Activated naive CD8-positive, alpha-beta T cell treated with anti-CD3 and anti-CD28 coated beads, Interleukin-2, amount 50 U/mL, for 24 hours (primary cell): ENCODE data around the gene TEAD1.

Experiments used
- ATAC-seq: fragments of 150-1000 bp; cut with Tn5 transposase; one replicate; pipeline ENCODE4 v1.10.0; 2021
- DNase-seq: peaks from one replicate; pipeline ENCODE4 v3.0.0; 2021
- H3K27ac Mint-ChIP-seq: one replicate; pipeline ENCODE4 v1.8.0; 2021; ENCODE audit warnings: mild to moderate bottlenecking, mixed read lengths
- H3K27me3 Mint-ChIP-seq: one replicate; pipeline ENCODE4 v1.8.0; 2021; ENCODE audit warnings: mixed read lengths
- H3K36me3 Mint-ChIP-seq: one replicate; pipeline ENCODE4 v1.8.0; 2021; ENCODE audit warnings: low read depth, mixed read lengths
- H3K4me1 Mint-ChIP-seq: one replicate; pipeline ENCODE4 v1.8.0; 2021; ENCODE audit warnings: mixed read lengths
- H3K4me3 Mint-ChIP-seq: one replicate; pipeline ENCODE4 v1.8.0; 2021; ENCODE audit warnings: mild to moderate bottlenecking, moderate library complexity, mixed read lengths
- H3K9me3 Mint-ChIP-seq: one replicate; pipeline ENCODE4 v1.8.0; 2021; ENCODE audit warnings: mixed read lengths

TEAD1 gene

GRCh38 chr11:12914400-12914912, 240.2 kb downstream of the TEAD1 start:
- Mint-ChIP-seq H3K9me3 (no peaks in the 10 kb centered on the region), H3K36me3 (no peaks in the 10 kb centered on the region), H3K27me3 (peaks cover 16% of the 10 kb centered on the region), H3K27ac (no peak overlapping the region), H3K4me1 (no peaks in the 10 kb centered on the region), H3K4me3 (no peak overlapping the region)
- DNase-seq (no peak), ATAC-seq (peak; percentile 54)

DNA sequence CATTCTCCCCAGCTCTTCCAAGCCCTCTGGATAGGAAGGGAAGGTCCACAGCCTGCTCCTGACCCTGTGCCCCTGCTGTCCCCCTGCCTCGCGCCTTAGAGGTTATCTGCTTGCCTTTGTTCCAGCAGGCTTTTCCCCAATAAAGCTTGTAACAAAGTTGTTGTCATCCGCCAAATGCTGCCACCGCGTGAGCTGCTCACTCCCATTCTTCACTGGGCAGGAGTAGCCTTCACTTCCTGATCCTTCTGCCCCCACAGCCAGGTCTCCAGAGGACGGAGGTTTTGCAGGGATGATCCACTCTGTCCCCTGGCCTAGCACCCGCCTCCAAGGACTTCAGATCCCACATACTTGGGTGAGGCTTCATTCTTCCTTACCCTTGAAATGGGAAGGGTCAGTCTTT, 240.9 kb downstream of the TEAD1 start:
- Mint-ChIP-seq H3K9me3 (no peaks in the 10 kb centered on the region), H3K36me3 (no peaks in the 10 kb centered on the region), H3K4me3 (no peak overlapping the region), H3K4me1 (no peaks in the 10 kb centered on the region), H3K27me3 (peaks cover 14% of the 10 kb centered on the region), H3K27ac (no peak overlapping the region)
- DNase-seq (no peak), ATAC-seq (no peak)

DNA sequence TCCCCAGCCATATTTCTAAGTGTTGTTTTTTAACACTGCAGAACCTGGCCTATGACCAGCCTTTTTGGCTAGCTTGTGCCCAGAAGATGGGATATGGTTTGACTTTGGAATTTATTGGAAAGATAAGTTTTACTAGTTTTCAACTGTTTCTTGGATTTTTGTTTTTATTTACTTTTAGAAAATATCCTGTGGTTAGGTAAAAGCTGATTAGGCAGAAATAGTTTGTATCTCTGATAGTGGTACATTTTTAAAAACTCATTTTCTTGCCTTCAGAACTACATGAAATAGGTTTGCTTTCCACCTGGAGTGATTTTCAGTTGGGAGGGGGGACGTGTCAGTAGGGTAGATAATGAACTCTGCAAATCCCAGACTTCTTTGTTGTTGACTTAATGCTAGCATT, 243.6 kb downstream of the TEAD1 start:
- DNase-seq (no peak), ATAC-seq (no peak)
- no peak overlapping the region for H3K4me3 Mint-ChIP-seq
- H3K27ac Mint-ChIP-seq, result no peak overlapping the region
- H3K27me3 Mint-ChIP-seq, result peaks cover 18% of the 10 kb centered on the region
- no peaks in the 10 kb centered on the region for H3K36me3 Mint-ChIP-seq
- no peaks in the 10 kb centered on the region for H3K9me3 Mint-ChIP-seq
- no peaks in the 10 kb centered on the region for H3K4me1 Mint-ChIP-seq

GRCh38 chr11:12918667-12919066, 244.4 kb downstream of the TEAD1 start:
- H3K27ac Mint-ChIP-seq, result no peak overlapping the region
- peaks cover 18% of the 10 kb centered on the region for H3K27me3 Mint-ChIP-seq
- H3K9me3 Mint-ChIP-seq, result no peaks in the 10 kb centered on the region
- no peak overlapping the region for H3K4me3 Mint-ChIP-seq
- no peak for DNase-seq
- H3K36me3 Mint-ChIP-seq, result no peaks in the 10 kb centered on the region
- ATAC-seq, result no peak
- no peaks in the 10 kb centered on the region for H3K4me1 Mint-ChIP-seq

GRCh38 chr11:12922418-12922817, 248.2 kb downstream of the TEAD1 start:
- Mint-ChIP-seq H3K27me3 (peaks cover 4% of the 10 kb centered on the region), H3K4me3 (no peak overlapping the region), H3K4me1 (no peaks in the 10 kb centered on the region), H3K36me3 (no peaks in the 10 kb centered on the region), H3K9me3 (no peaks in the 10 kb centered on the region), H3K27ac (no peak overlapping the region)
- ATAC-seq (no peak), DNase-seq (no peak)

- Mint-ChIP-seq H3K27me3 (peaks cover 4% of the 10 kb centered on the region), H3K4me1 (no peaks in the 10 kb centered on the region), H3K9me3 (no peaks in the 10 kb centered on the region), H3K36me3 (no peaks in the 10 kb centered on the region), H3K27ac (no peak overlapping the region), H3K4me3 (no peak overlapping the region)
- ATAC-seq, result no peak
- DNase-seq, result no peak
Observed at GRCh38 chr11:12922980-12923507, 248.8 kb downstream of the TEAD1 start.

DNA sequence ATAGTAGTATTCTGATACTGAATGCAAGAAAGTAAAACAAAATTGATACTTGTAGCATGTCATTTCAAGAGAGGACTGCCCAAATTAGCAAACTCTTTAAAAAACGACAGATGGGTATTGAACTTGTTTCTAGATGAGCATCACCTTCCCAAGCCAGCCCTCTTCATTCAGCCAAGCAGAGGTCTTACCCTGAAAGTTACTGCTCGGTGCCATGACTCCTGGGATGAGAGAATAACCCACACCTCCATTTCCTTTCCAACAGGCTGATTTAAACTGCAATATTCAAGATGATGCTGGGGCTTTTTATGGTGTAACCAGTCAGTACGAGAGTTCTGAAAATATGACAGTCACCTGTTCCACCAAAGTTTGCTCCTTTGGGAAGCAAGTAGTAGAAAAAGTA, 250.4 kb downstream of the TEAD1 start:
- Mint-ChIP-seq H3K4me1 (no peaks in the 10 kb centered on the region), H3K27me3 (peaks cover 4% of the 10 kb centered on the region), H3K27ac (no peak overlapping the region), H3K9me3 (no peaks in the 10 kb centered on the region), H3K36me3 (no peaks in the 10 kb centered on the region), H3K4me3 (no peak overlapping the region)
- DNase-seq, result no peak
- ATAC-seq, result no peak

DNA sequence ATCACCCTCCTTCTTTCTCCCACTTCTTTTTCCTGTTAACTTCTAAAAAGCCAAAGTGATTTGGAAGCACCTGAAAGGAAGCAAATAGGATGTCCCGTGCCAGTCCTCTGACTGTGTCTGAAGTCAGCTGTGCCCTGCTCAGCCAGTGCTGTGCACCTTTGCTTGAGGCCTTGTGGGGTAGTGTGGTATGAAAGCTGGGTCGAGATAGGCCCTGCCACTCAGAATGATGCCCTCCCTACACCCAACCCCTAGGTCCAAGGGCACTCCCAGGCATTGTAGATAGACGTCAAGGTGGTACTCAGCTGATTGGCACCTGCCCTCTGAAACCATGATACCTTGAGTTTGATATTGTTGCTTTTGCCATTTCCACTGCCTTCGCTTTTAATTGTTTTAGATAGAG, 251.3 kb downstream of the TEAD1 start:
- no peaks in the 10 kb centered on the region for H3K4me1 Mint-ChIP-seq
- H3K9me3 Mint-ChIP-seq, result no peaks in the 10 kb centered on the region
- ATAC-seq (no peak), DNase-seq (no peak)
- peaks cover 1% of the 10 kb centered on the region for H3K27me3 Mint-ChIP-seq
- H3K4me3 Mint-ChIP-seq, result no peak overlapping the region
- no peaks in the 10 kb centered on the region for H3K36me3 Mint-ChIP-seq
- no peak overlapping the region for H3K27ac Mint-ChIP-seq

GRCh38 chr11:12927221-12927620, 253.0 kb downstream of the TEAD1 start:
- Mint-ChIP-seq H3K9me3 (no peaks in the 10 kb centered on the region), H3K27ac (no peak overlapping the region), H3K36me3 (no peaks in the 10 kb centered on the region), H3K27me3 (no peaks in the 10 kb centered on the region), H3K4me1 (no peaks in the 10 kb centered on the region), H3K4me3 (no peak overlapping the region)
- no peak for DNase-seq
- no peak for ATAC-seq

DNA sequence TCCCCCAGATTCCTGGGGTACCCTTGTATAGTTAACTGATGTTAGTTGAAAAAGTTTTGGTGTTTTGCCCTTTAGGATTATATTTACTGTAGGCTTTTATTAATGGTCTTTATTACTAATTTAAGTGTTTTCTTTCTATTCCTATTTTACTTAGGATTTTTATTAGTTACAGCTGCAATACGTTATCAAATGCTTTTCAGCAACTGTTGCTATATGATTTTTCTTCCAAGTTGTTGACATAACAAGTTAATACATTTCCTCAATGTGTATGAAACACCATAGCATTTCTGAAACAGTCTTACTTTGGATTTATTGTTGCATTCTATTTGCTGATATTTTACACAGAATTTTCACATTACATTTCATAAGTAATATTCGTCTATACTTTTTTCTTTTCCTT, 253.7 kb downstream of the TEAD1 start:
- ATAC-seq (no peak), DNase-seq (no peak)
- Mint-ChIP-seq H3K4me3 (no peak overlapping the region), H3K4me1 (no peaks in the 10 kb centered on the region), H3K36me3 (no peaks in the 10 kb centered on the region), H3K27ac (no peak overlapping the region), H3K27me3 (no peaks in the 10 kb centered on the region), H3K9me3 (no peaks in the 10 kb centered on the region)

GRCh38 chr11:12930850-12931249, 256.6 kb downstream of the TEAD1 start:
- Mint-ChIP-seq H3K9me3 (no peaks in the 10 kb centered on the region), H3K4me1 (no peaks in the 10 kb centered on the region), H3K4me3 (no peak overlapping the region), H3K27ac (no peak overlapping the region), H3K27me3 (no peaks in the 10 kb centered on the region), H3K36me3 (no peaks in the 10 kb centered on the region)
- no peak for DNase-seq
- no peak for ATAC-seq

DNA sequence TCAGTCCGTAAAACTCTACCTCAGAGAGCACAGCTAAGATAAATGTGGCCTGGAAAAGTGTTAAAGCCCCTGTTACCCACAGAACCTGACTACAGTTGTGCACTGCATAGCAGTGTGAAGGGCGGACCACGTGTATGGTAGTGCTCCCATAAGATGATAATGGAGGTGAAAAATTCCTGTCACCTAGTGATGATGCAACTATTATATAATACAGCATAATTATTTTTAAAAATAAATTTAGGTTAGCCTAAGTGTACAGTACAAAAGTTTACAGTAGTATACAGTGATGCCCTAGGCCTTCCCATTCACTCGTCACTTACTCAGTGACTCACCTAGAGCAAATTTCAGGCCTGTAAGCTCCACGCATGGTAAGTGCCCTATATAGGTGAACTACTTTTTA, 258.3 kb downstream of the TEAD1 start:
- no peaks in the 10 kb centered on the region for H3K36me3 Mint-ChIP-seq
- ATAC-seq (no peak), DNase-seq (no peak)
- H3K9me3 Mint-ChIP-seq, result no peaks in the 10 kb centered on the region
- no peaks in the 10 kb centered on the region for H3K4me1 Mint-ChIP-seq
- no peaks in the 10 kb centered on the region for H3K27me3 Mint-ChIP-seq
- H3K4me3 Mint-ChIP-seq, result no peak overlapping the region
- H3K27ac Mint-ChIP-seq, result no peak overlapping the region

DNA sequence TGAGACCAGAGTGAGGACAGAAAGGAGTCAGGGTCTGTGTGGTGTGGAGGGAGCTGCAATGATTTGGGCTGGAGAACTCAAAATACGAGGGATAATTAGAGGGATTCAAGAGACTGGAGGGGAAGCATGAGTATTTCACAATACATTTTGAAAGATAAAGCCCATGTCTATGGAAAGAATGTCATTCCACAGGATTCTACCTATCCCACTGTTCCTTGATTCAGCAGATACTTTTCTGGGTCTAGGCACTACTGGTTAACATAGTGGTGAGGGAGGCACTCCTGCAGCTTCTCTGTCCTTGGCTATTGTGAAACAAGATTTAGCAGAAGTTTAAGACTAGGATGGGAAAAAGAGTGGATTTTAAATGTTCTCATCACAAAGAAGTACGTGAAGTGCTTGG, 262.0 kb downstream of the TEAD1 start:
- Mint-ChIP-seq H3K4me1 (no peaks in the 10 kb centered on the region), H3K36me3 (no peaks in the 10 kb centered on the region), H3K9me3 (no peaks in the 10 kb centered on the region), H3K27me3 (peaks cover 5% of the 10 kb centered on the region), H3K4me3 (no peak overlapping the region), H3K27ac (no peak overlapping the region)
- DNase-seq (no peak), ATAC-seq (no peak)

DNA sequence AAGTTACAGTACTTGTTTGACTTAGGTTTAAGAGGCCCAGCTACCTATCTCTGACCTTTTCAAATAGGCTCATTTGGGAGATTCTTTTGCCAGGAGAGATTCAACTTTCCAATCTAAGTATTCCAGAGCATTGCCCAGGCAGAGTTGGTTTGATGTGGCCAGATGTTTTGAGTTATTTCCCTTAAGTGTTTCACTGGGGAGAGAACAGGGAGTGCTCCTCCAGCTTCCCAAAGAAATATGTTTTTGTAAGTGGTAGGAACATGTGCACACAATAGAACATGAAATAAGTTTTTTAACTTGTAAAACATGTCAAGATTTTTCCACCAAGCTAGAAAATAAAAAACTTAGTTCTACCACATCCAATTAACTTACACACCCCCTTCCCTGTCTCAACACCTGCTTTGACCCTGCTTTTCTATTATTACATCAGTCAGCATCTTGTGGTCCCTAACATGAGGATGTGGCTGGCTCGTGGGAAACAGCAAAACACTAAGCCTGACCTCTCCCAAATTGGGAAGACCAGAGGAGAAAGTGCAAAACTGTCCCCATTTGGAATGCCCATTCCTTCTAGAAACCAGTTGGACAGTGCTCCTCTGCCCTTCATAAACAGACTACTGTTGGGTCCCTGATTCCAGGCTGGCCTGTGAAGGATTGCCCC, 264.5 kb downstream of the TEAD1 start:
- DNase-seq, result no peak
- Mint-ChIP-seq H3K9me3 (no peaks in the 10 kb centered on the region), H3K4me1 (no peaks in the 10 kb centered on the region), H3K4me3 (no peak overlapping the region), H3K36me3 (no peaks in the 10 kb centered on the region), H3K27me3 (peaks cover 5% of the 10 kb centered on the region), H3K27ac (no peak overlapping the region)
- ATAC-seq, result no peak

- peaks cover 13% of the 10 kb centered on the region for H3K27me3 Mint-ChIP-seq
- ATAC-seq, result no peak
- no peak overlapping the region for H3K4me3 Mint-ChIP-seq
- H3K9me3 Mint-ChIP-seq, result no peaks in the 10 kb centered on the region
- no peaks in the 10 kb centered on the region for H3K4me1 Mint-ChIP-seq
- no peak overlapping the region for H3K27ac Mint-ChIP-seq
- no peaks in the 10 kb centered on the region for H3K36me3 Mint-ChIP-seq
- no peak for DNase-seq
Observed at GRCh38 chr11:12941671-12942070, 267.4 kb downstream of the TEAD1 start.

GRCh38 chr11:12942157-12942556, 267.9 kb downstream of the TEAD1 start:
- no peak for DNase-seq
- Mint-ChIP-seq H3K27ac (no peak overlapping the region), H3K36me3 (no peaks in the 10 kb centered on the region), H3K9me3 (no peaks in the 10 kb centered on the region), H3K27me3 (peaks cover 13% of the 10 kb centered on the region), H3K4me3 (no peak overlapping the region), H3K4me1 (no peaks in the 10 kb centered on the region)
- no peak for ATAC-seq
